ENCODE measurements around the gene TOMM20.

Gene TOMM20

GRCh38 chr1:235112297-235113182 is 16.1 kb downstream of the TOMM20 start:
- H3K4me3 ChIP-seq (ENCODE audit: low read length), result no peak overlapping the region
- peak; percentile 38 for DNase-seq (ENCODE audit: low read depth)
- TF ChIP-seq CTCF (conservative IDR thresholded peaks at IDR 0.05; ENCODE audit: low read length), result no peak

GRCh38 chr1:235111107-235111506 is 17.5 kb downstream of the TOMM20 start:
- no peak overlapping the region for H3K4me3 ChIP-seq (ENCODE audit: low read length)
- TF ChIP-seq CTCF (conservative IDR thresholded peaks at IDR 0.05; ENCODE audit: low read length), result no peak
- DNase-seq (ENCODE audit: low read depth), result no peak

GRCh38 chr1:235108876-235109275 is 19.8 kb downstream of the TOMM20 start:
- DNase-seq (ENCODE audit: low read depth), result no peak
- no peak overlapping the region for H3K4me3 ChIP-seq (ENCODE audit: low read length)
- no peak for TF ChIP-seq CTCF (conservative IDR thresholded peaks at IDR 0.05; ENCODE audit: low read length)

GRCh38 chr1:235108185-235108593 is 20.4 kb downstream of the TOMM20 start:
- no peak for TF ChIP-seq CTCF (conservative IDR thresholded peaks at IDR 0.05; ENCODE audit: low read length)
- H3K4me3 ChIP-seq (ENCODE audit: low read length), result no peak overlapping the region
- no peak for DNase-seq (ENCODE audit: low read depth)

GRCh38 chr1:235107368-235108184 is 21.1 kb downstream of the TOMM20 start:
- no peak overlapping the region for H3K4me3 ChIP-seq (ENCODE audit: low read length)
- DNase-seq (ENCODE audit: low read depth), result no peak
- TF ChIP-seq CTCF (conservative IDR thresholded peaks at IDR 0.05; ENCODE audit: low read length), result no peak

- DNase-seq (ENCODE audit: low read depth), result no peak
- no peak for TF ChIP-seq CTCF (conservative IDR thresholded peaks at IDR 0.05; ENCODE audit: low read length)
- no peak overlapping the region for H3K4me3 ChIP-seq (ENCODE audit: low read length)
Observed at GRCh38 chr1:235106457-235106856, 22.2 kb downstream of the TOMM20 start.

Measured in AG10803 (cell line).